ENCODE measurements around the gene BBC3. TPM values are rescaled to one million over a fixed set of nuclear protein-coding genes. Genes with fewer than 3 reads are reported as not detected.

The BBC3 gene
- total RNA-seq, 1 experiment from 2014 or later = 49.5 TPM

DNA sequence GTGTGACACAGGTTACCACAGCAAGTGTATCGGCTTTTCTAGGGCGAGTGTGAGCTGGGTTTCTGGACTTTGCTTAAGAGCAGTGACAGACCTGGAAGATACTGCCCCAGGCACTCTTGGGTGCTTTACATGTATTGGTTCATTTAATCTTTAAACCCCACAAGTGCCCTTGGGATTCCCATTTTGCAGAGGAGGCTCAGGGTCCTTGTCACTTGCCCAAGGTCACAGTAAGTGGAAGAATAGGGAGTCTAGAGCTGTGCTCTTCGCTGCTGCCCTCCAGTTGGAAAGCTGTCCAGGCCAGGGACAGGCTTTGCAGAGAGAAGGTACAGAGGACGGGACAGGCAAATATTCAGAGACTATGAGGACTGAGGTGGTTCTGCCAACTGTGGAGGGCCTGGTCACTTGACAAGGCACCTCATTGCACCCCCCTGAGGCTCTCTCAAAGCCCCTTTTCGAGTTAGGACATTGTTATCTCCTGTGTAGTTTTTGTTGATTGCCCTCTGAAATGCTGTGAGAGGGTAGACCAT lies 42.4 kb downstream of the BBC3 start (continued):
- TF ChIP-seq, protein P1, sequence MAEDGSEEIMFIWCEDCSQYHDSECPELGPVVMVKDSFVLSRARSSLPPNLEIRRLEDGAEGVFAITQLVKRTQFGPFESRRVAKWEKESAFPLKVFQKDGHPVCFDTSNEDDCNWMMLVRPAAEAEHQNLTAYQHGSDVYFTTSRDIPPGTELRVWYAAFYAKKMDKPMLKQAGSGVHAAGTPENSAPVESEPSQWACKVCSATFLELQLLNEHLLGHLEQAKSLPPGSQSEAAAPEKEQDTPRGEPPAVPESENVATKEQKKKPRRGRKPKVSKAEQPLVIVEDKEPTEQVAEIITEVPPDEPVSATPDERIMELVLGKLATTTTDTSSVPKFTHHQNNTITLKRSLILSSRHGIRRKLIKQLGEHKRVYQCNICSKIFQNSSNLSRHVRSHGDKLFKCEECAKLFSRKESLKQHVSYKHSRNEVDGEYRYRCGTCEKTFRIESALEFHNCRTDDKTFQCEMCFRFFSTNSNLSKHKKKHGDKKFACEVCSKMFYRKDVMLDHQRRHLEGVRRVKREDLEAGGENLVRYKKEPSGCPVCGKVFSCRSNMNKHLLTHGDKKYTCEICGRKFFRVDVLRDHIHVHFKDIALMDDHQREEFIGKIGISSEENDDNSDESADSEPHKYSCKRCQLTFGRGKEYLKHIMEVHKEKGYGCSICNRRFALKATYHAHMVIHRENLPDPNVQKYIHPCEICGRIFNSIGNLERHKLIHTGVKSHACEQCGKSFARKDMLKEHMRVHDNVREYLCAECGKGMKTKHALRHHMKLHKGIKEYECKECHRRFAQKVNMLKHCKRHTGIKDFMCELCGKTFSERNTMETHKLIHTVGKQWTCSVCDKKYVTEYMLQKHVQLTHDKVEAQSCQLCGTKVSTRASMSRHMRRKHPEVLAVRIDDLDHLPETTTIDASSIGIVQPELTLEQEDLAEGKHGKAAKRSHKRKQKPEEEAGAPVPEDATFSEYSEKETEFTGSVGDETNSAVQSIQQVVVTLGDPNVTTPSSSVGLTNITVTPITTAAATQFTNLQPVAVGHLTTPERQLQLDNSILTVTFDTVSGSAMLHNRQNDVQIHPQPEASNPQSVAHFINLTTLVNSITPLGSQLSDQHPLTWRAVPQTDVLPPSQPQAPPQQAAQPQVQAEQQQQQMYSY (CRISPR knock-in tag; IDR thresholded peaks at IDR 0.05) = no peak
- no peak for TF ChIP-seq TEAD1 (CRISPR knock-in tag; IDR thresholded peaks at IDR 0.05)
- TF ChIP-seq, protein P2, sequence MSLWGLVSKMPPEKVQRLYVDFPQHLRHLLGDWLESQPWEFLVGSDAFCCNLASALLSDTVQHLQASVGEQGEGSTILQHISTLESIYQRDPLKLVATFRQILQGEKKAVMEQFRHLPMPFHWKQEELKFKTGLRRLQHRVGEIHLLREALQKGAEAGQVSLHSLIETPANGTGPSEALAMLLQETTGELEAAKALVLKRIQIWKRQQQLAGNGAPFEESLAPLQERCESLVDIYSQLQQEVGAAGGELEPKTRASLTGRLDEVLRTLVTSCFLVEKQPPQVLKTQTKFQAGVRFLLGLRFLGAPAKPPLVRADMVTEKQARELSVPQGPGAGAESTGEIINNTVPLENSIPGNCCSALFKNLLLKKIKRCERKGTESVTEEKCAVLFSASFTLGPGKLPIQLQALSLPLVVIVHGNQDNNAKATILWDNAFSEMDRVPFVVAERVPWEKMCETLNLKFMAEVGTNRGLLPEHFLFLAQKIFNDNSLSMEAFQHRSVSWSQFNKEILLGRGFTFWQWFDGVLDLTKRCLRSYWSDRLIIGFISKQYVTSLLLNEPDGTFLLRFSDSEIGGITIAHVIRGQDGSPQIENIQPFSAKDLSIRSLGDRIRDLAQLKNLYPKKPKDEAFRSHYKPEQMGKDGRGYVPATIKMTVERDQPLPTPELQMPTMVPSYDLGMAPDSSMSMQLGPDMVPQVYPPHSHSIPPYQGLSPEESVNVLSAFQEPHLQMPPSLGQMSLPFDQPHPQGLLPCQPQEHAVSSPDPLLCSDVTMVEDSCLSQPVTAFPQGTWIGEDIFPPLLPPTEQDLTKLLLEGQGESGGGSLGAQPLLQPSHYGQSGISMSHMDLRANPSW (CRISPR knock-in tag; conservative IDR thresholded peaks at IDR 0.05; ENCODE audit: low read depth) = no peak
- TF ChIP-seq IRF2 (CRISPR knock-in tag; IDR thresholded peaks at IDR 0.05; ENCODE audit: borderline replicate concordance, low read depth) = no peak
- TF ChIP-seq JUN (CRISPR knock-in tag; IDR thresholded peaks at IDR 0.05) = no peak
- TF ChIP-seq, protein P3, sequence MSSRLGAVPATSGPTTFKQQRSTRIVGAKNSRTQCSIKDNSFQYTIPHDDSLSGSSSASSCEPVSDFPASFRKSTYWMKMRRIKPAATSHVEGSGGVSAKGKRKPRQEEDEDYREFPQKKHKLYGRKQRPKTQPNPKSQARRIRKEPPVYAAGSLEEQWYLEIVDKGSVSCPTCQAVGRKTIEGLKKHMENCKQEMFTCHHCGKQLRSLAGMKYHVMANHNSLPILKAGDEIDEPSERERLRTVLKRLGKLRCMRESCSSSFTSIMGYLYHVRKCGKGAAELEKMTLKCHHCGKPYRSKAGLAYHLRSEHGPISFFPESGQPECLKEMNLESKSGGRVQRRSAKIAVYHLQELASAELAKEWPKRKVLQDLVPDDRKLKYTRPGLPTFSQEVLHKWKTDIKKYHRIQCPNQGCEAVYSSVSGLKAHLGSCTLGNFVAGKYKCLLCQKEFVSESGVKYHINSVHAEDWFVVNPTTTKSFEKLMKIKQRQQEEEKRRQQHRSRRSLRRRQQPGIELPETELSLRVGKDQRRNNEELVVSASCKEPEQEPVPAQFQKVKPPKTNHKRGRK (CRISPR knock-in tag; IDR thresholded peaks at IDR 0.05; ENCODE audit: borderline replicate concordance) = no peak
- TF ChIP-seq, protein P4, sequence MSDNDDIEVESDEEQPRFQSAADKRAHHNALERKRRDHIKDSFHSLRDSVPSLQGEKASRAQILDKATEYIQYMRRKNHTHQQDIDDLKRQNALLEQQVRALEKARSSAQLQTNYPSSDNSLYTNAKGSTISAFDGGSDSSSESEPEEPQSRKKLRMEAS (CRISPR knock-in tag; IDR thresholded peaks at IDR 0.05) = no peak
- no peak for TF ChIP-seq NR1H2 (CRISPR knock-in tag; IDR thresholded peaks at IDR 0.05)
- TF ChIP-seq, protein P5, sequence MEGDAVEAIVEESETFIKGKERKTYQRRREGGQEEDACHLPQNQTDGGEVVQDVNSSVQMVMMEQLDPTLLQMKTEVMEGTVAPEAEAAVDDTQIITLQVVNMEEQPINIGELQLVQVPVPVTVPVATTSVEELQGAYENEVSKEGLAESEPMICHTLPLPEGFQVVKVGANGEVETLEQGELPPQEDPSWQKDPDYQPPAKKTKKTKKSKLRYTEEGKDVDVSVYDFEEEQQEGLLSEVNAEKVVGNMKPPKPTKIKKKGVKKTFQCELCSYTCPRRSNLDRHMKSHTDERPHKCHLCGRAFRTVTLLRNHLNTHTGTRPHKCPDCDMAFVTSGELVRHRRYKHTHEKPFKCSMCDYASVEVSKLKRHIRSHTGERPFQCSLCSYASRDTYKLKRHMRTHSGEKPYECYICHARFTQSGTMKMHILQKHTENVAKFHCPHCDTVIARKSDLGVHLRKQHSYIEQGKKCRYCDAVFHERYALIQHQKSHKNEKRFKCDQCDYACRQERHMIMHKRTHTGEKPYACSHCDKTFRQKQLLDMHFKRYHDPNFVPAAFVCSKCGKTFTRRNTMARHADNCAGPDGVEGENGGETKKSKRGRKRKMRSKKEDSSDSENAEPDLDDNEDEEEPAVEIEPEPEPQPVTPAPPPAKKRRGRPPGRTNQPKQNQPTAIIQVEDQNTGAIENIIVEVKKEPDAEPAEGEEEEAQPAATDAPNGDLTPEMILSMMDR (IDR thresholded peaks at IDR 0.05) = no peak
- TF ChIP-seq, protein P6, sequence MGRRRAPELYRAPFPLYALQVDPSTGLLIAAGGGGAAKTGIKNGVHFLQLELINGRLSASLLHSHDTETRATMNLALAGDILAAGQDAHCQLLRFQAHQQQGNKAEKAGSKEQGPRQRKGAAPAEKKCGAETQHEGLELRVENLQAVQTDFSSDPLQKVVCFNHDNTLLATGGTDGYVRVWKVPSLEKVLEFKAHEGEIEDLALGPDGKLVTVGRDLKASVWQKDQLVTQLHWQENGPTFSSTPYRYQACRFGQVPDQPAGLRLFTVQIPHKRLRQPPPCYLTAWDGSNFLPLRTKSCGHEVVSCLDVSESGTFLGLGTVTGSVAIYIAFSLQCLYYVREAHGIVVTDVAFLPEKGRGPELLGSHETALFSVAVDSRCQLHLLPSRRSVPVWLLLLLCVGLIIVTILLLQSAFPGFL (CRISPR knock-in tag; IDR thresholded peaks at IDR 0.05; ENCODE audit: borderline replicate concordance) = no peak
- no peak for TF ChIP-seq ZNF423 (CRISPR knock-in tag; IDR thresholded peaks at IDR 0.05)

DNA sequence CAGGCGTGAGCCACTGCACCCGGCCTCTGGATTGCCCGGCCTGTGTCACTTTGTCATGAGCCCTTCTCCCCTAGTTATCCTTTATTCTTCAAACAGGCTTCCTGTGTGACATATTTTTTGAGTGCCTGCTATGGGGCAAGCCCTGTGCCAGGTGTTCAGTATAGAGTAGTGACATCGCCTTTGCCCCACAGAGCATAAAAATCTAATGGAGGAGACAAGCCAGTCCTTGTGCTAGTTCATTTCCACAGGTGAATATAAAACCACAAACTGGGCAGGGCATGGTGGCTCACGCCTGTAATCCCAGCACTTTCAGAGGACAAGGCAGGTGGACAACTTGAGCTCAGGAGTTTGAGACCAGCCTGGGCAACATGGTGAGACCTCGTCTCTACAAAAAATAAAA lies 43.2 kb downstream of the BBC3 start:
- H3K27me3 Mint-ChIP-seq (ENCODE audit: low read depth) = no peaks in the 10 kb centered on the region
- peaks cover 13% of the 10 kb centered on the region; the same call in 1 of the 2 replicates for H3K4me1 Mint-ChIP-seq
- TF ChIP-seq GABPB1 (CRISPR knock-in tag; IDR thresholded peaks at IDR 0.05) (no peak), JUN (CRISPR knock-in tag; IDR thresholded peaks at IDR 0.05) (no peak)
- TF ChIP-seq, protein P4 (CRISPR knock-in tag; IDR thresholded peaks at IDR 0.05) = no peak
- no peak for DNase-seq (ENCODE audit: low spot score)
- H3K9me3 Mint-ChIP-seq = no peaks in the 10 kb centered on the region
- ATAC-seq = no peak
- peaks cover 33% of the 10 kb centered on the region for H3K36me3 Mint-ChIP-seq
- CTCF ChIA-PET = interaction anchor here (2.5 kb wide), 1 partner anchor 22 kb away, joined by 13 read pairs; no protein-coding TSS in a partner anchor
- POLR2A ChIA-PET = interaction anchor here (0.6 kb wide), 1 partner anchor 39 kb away, joined by 4 read pairs; no protein-coding TSS in a partner anchor
- H3K4me3 Mint-ChIP-seq = no peak overlapping the region
- H3K27ac Mint-ChIP-seq = peak overlapping the region; percentile 63

All from WTC11 (cell line).